AG09309 (cell line): ENCODE data around the gene ZC4H2.
"Not testable (repeated sequence)": the region's sequence is repeated elsewhere in the genome, so short reads cannot be mapped to it uniquely, and the experiment has no call there.

ENCODE experiments used
- DNase-seq: peaks from one replicate; pipeline ENCODE4 v3.0.0-alpha.2; 2010; ENCODE audit warnings: low read depth
- H3K4me3 ChIP-seq: 2 replicates; pipeline ENCODE4 v1.5.1; 2011; ENCODE audit warnings: mild to moderate bottlenecking, low read depth, low read length, moderate library complexity; ENCODE audit not compliant: control insufficient read depth
- CTCF ChIP-seq: IDR thresholded peaks from 2 replicates; pipeline ENCODE4 v1.5.1; 2011; ENCODE audit warnings: mild to moderate bottlenecking, low read depth, low read length, inconsistent platforms; ENCODE audit not compliant: insufficient read depth, control insufficient read depth; ENCODE audit errors: missing control alignments

ZC4H2 gene

GRCh38 chrX:64885850-64886249 lies 90.4 kb downstream of the ZC4H2 start:
- no peak for DNase-seq
- TF ChIP-seq CTCF, result peak; percentile 30
- no peak overlapping the region for H3K4me3 ChIP-seq

GRCh38 chrX:64878709-64879108 lies 97.5 kb downstream of the ZC4H2 start:
- H3K4me3 ChIP-seq, DNase-seq: not testable (repeated sequence)

GRCh38 chrX:64867217-64867616 lies 109.0 kb downstream of the ZC4H2 start:
- DNase-seq, result no peak
- H3K4me3 ChIP-seq, result no peak overlapping the region
- TF ChIP-seq CTCF, result no peak
